DND-41 (cell line): Measurements from ENCODE around the gene PLEK2.
A peak's percentile ranks its signal among the peaks of the same experiment; 100 is the strongest.

Experiments
- ATAC-seq: fragments of 200-7000 bp; cut with Tn5 transposase; 3 replicates; pipeline ENCODE4 v1.9.1; 2021; ENCODE audit warnings: low read depth; ENCODE audit not compliant: insufficient read depth
- DNase-seq: peaks from one replicate; pipeline ENCODE4 v3.0.0-alpha.2; 2020
- H2AFZ ChIP-seq: 2 replicates; pipeline ENCODE4 v1.6.0; 2012; ENCODE audit warnings: low read depth, low read length
- H3K27ac ChIP-seq: 2 replicates; pipeline ENCODE4 v1.5.1; 2012; ENCODE audit warnings: low read length, inconsistent platforms
- H3K27me3 ChIP-seq: fragments of 200-600 bp; sonication (generic); 2 replicates; pipeline ENCODE4 v1.6.0; 2012; ENCODE audit warnings: low read length, mild to moderate bottlenecking, inconsistent platforms; ENCODE audit not compliant: insufficient read depth, poor library complexity
- H3K36me3 ChIP-seq: 2 replicates; pipeline ENCODE4 v1.5.1; 2012; ENCODE audit warnings: low read length, inconsistent platforms; ENCODE audit not compliant: insufficient read depth
- H3K4me1 ChIP-seq: 2 replicates; pipeline ENCODE4 v1.5.1; 2012; ENCODE audit warnings: mild to moderate bottlenecking, low read length; ENCODE audit not compliant: insufficient read depth
- H3K4me2 ChIP-seq: 2 replicates; pipeline ENCODE4 v1.6.0; 2012; ENCODE audit warnings: mild to moderate bottlenecking, moderate library complexity, low read length, inconsistent platforms; ENCODE audit not compliant: insufficient read depth
- H3K4me3 ChIP-seq, 2 experiments: fragments of 200-600 bp in 1 of 2; shearing (Covaris generic) in 1 of 2; 2 replicates each; pipeline ENCODE4 v1.5.1; 2012 to 2016; ENCODE audit warnings: inconsistent platforms in 2 of 2, low read length in 2 of 2, mild to moderate bottlenecking in 2 of 2, low read depth in 1 of 2, moderate library complexity in 1 of 2
- H3K79me2 ChIP-seq: 2 replicates; pipeline ENCODE4 v1.6.0; 2012; ENCODE audit warnings: low read length, inconsistent platforms; ENCODE audit not compliant: insufficient read depth
- H3K9ac ChIP-seq: 2 replicates; pipeline ENCODE4 v1.6.0; 2012; ENCODE audit warnings: low read depth, mild to moderate bottlenecking, inconsistent platforms, low read length, moderate library complexity
- H3K9me3 ChIP-seq: 2 replicates; pipeline ENCODE4 v1.5.1; 2012; ENCODE audit warnings: low read length, moderate library complexity, mild to moderate bottlenecking, inconsistent platforms; ENCODE audit not compliant: insufficient read depth, severe bottlenecking
- H4K20me1 ChIP-seq: 2 replicates; pipeline ENCODE4 v1.6.0; 2012; ENCODE audit warnings: low read length; ENCODE audit not compliant: insufficient read depth
- CTCF ChIP-seq: IDR thresholded peaks from 2 replicates; pipeline ENCODE4 v1.5.1; 2012; ENCODE audit warnings: borderline replicate concordance, low read length, moderate library complexity, mild to moderate bottlenecking; ENCODE audit not compliant: poor library complexity, severe bottlenecking; ENCODE audit errors: extremely low read depth
- EZH2 ChIP-seq: IDR thresholded peaks from 3 replicates; pipeline ENCODE4 v1.6.1; 2012; ENCODE audit warnings: borderline replicate concordance, low read depth, mild to moderate bottlenecking, moderate library complexity, low read length, inconsistent platforms; ENCODE audit not compliant: severe bottlenecking

PLEK2 gene

GRCh38 chr14:67357186-67357968 lies 54.6 kb downstream of the PLEK2 start:
- peak overlapping the region; percentile 83 for H3K4me2 ChIP-seq
- ATAC-seq (no peak), DNase-seq (no peak)
- H4K20me1 ChIP-seq = peaks cover 18% of the 10 kb centered on the region; the same call in 1 of the 2 replicates
- no peaks in the 10 kb centered on the region for H3K9me3 ChIP-seq
- H2AFZ ChIP-seq = no peak overlapping the region
- H3K9ac ChIP-seq = peak overlapping the region; percentile 63; the same call in 1 of the 2 replicates
- no peaks in the 10 kb centered on the region for H3K27me3 ChIP-seq
- H3K79me2 ChIP-seq = peaks cover 85% of the 10 kb centered on the region
- H3K4me3 ChIP-seq = no peak overlapping the region
- peaks cover 36% of the 10 kb centered on the region for H3K4me1 ChIP-seq
- no peak overlapping the region for H3K27ac ChIP-seq
- H3K36me3 ChIP-seq = peaks cover 9% of the 10 kb centered on the region; the same call in 1 of the 2 replicates
- no peak for TF ChIP-seq CTCF
- no peak for TF ChIP-seq EZH2

DNA sequence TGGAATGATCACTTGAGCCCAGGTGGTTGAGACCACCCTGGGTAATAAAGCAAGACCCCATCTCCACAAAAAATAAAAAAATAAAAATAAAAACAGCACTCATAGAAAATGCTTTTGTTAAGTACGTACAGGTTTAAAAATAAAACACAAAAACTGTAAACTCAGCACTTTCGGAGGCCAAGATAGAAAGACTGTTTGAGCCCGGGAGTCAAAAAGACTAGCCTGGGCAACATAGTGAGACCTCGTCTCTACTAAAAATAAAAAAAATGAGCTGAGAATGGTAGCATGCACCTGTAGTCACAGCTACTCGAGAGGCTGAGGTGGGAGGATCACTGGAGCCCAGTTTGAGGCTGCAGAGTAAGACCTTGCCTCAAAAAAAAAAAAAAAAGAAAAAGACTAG lies 59.9 kb downstream of the PLEK2 start:
- no peak overlapping the region for H3K4me3 ChIP-seq
- no peaks in the 10 kb centered on the region for H3K27me3 ChIP-seq
- no peak overlapping the region for H2AFZ ChIP-seq
- ATAC-seq = no peak
- peaks cover 3% of the 10 kb centered on the region; the same call in 1 of the 2 replicates for H4K20me1 ChIP-seq
- TF ChIP-seq CTCF (no peak), EZH2 (no peak)
- H3K9ac ChIP-seq = no peak overlapping the region
- H3K36me3 ChIP-seq = peaks cover 40% of the 10 kb centered on the region; the same call in 1 of the 2 replicates
- peaks cover under 1% of the 10 kb centered on the region; the same call in 1 of the 2 replicates for H3K4me1 ChIP-seq
- H3K9me3 ChIP-seq = no peaks in the 10 kb centered on the region
- no peak overlapping the region for H3K4me2 ChIP-seq
- DNase-seq = no peak
- H3K27ac ChIP-seq = no peak overlapping the region
- H3K79me2 ChIP-seq = peaks cover 37% of the 10 kb centered on the region

GRCh38 chr14:67345583-67345982 lies 66.4 kb downstream of the PLEK2 start:
- Histone ChIP-seq H3K27me3 (no peaks in the 10 kb centered on the region), H2AFZ (no peak overlapping the region), H3K4me2 (no peak overlapping the region), H3K9me3 (no peaks in the 10 kb centered on the region), H4K20me1 (no peaks in the 10 kb centered on the region), H3K4me1 (no peaks in the 10 kb centered on the region), H3K36me3 (peaks cover 64% of the 10 kb centered on the region), H3K4me3 (no peak overlapping the region), H3K79me2 (no peaks in the 10 kb centered on the region), H3K9ac (no peak overlapping the region), H3K27ac (no peak overlapping the region)
- DNase-seq (no peak), ATAC-seq (no peak)
- no peak for TF ChIP-seq CTCF
- no peak for TF ChIP-seq EZH2
